Ovary (tissue), 3 donors: ENCODE data around the gene SPANXD.

Source experiments
- CTCF ChIP-seq, 3 donors: fragments of 450-650 bp in 2 of 3; fragments of 200-600 bp in 1 of 3; IDR thresholded peaks; one replicate each; pipeline versions ENCODE4 v1.5.1 to v1.8.0; 2016 to 2022; ENCODE audit warnings: antibody characterized with exemption in 3 of 3, mild to moderate bottlenecking in 1 of 3
- POLR2A ChIP-seq: fragments of 450-650 bp; IDR thresholded peaks from one replicate; pipeline ENCODE4 v1.6.1; 2017; ENCODE audit warnings: antibody characterized with exemption, mild to moderate bottlenecking, moderate library complexity
- donor health status: DM: no; HTN: no; CAD: no.

- TF ChIP-seq CTCF (IDR thresholded peaks at IDR 0.05) = no peak
- TF ChIP-seq POLR2A = no peak
Measured at GRCh38 chrX:141673946-141674345, 24.6 kb downstream of the SPANXD start.
